GM23338 (cell line): Measurements from ENCODE around the gene UBE3B. TPM values are rescaled to one million over a fixed set of nuclear protein-coding genes. Genes with fewer than 3 reads are reported as not detected.

Experiments
- ATAC-seq: fragments of 200-7000 bp; cut with Tn5 transposase; 3 replicates; pipeline ENCODE4 v1.9.1; 2020
- DNase-seq: peaks from one replicate; pipeline ENCODE4 v3.0.0-alpha.2; 2015; ENCODE audit warnings: low spot score
- H2AFZ ChIP-seq: fragments of 200-600 bp; sonication (generic); 2 replicates; pipeline ENCODE4 v1.8.0; 2016; ENCODE audit warnings: antibody characterized with exemption, mild to moderate bottlenecking, moderate library complexity
- H3F3A ChIP-seq: fragments of 200-600 bp; sonication (generic); replicated peaks from 2 replicates; pipeline ENCODE4 v1.8.0; 2017; ENCODE audit warnings: antibody characterized with exemption, mixed run types, low read depth
- H3K27ac ChIP-seq: fragments of 200-600 bp; sonication (generic); 2 replicates; pipeline ENCODE4 v1.6.1; 2016; ENCODE audit warnings: low read depth
- H3K27me3 ChIP-seq: fragments of 200-600 bp; sonication (generic); 2 replicates; pipeline ENCODE4 v1.8.0; 2016; ENCODE audit warnings: mild to moderate bottlenecking, mixed run types, moderate library complexity; ENCODE audit not compliant: insufficient read depth
- H3K36me3 ChIP-seq: fragments of 200-600 bp; sonication (generic); 2 replicates; pipeline ENCODE4 v1.8.0; 2016; ENCODE audit warnings: mild to moderate bottlenecking; ENCODE audit not compliant: insufficient read depth
- H3K4me1 ChIP-seq: fragments of 200-600 bp; sonication (generic); 2 replicates; pipeline ENCODE4 v1.8.0; 2016; ENCODE audit warnings: mild to moderate bottlenecking, moderate library complexity; ENCODE audit not compliant: insufficient read depth
- H3K4me2 ChIP-seq: fragments of 200-600 bp; sonication (generic); 2 replicates; pipeline ENCODE4 v1.7.1; 2017; ENCODE audit warnings: mixed run types
- H3K4me3 ChIP-seq: fragments of 200-600 bp; sonication (generic); 2 replicates; pipeline ENCODE4 v1.6.1; 2016; ENCODE audit warnings: mixed run types
- H3K79me2 ChIP-seq: fragments of 200-600 bp; sonication (generic); replicated peaks from 2 replicates; pipeline ENCODE4 v1.8.0; 2017; ENCODE audit warnings: mild to moderate bottlenecking; ENCODE audit not compliant: insufficient read depth
- H3K9me2 ChIP-seq: fragments of 200-600 bp; sonication (generic); 2 replicates; pipeline ENCODE4 v1.8.0; 2017; ENCODE audit not compliant: insufficient read depth
- H4K20me1 ChIP-seq: fragments of 200-600 bp; sonication (generic); replicated peaks from 2 replicates; pipeline ENCODE4 v1.8.0; 2017; ENCODE audit warnings: mild to moderate bottlenecking; ENCODE audit not compliant: insufficient read depth
- H3K27ac Mint-ChIP-seq: 2 replicates; pipeline ENCODE4 v1.8.0; 2020; ENCODE audit warnings: inconsistent platforms, mild to moderate bottlenecking, moderate library complexity, mixed read lengths
- H3K27me3 Mint-ChIP-seq: 3 replicates; pipeline ENCODE4 v1.8.0; 2022; ENCODE audit warnings: low read depth, mild to moderate bottlenecking, moderate library complexity, mixed read lengths, inconsistent platforms; ENCODE audit not compliant: insufficient read depth, poor library complexity
- H3K36me3 Mint-ChIP-seq: 3 replicates; pipeline ENCODE4 v1.8.0; 2021; ENCODE audit warnings: low read depth, mild to moderate bottlenecking, inconsistent platforms, moderate library complexity, mixed read lengths
- H3K4me1 Mint-ChIP-seq: 3 replicates; pipeline ENCODE4 v1.8.0; 2020; ENCODE audit warnings: mild to moderate bottlenecking, inconsistent platforms, mixed read lengths
- H3K4me3 Mint-ChIP-seq: 3 replicates; pipeline ENCODE4 v1.8.0; 2021; ENCODE audit warnings: moderate library complexity, mild to moderate bottlenecking, inconsistent platforms, mixed read lengths
- H3K9me3 Mint-ChIP-seq: 3 replicates; pipeline ENCODE4 v1.8.0; 2020; ENCODE audit warnings: moderate library complexity, mild to moderate bottlenecking, inconsistent platforms, mixed read lengths
- STAT1 ChIP-seq: IDR thresholded peaks from one replicate; pipeline ENCODE4 v1.6.1; 2016; ENCODE audit warnings: antibody characterized with exemption; ENCODE audit not compliant: unreplicated experiment
- polyA plus RNA-seq: library from polyadenylated mRNA; unstranded; fragments of >200 nt; fragmentation: Nextera tagmentation; extraction: Ambion mirVana; gene quantifications from 2 replicates; pipeline ENCODE4 v1.2.1, GENCODE V29; 2016
- total RNA-seq: library from RNA; depleted of rRNA; stranded (reverse); fragments of >200 nt; shearing (Covaris generic); gene quantifications from 2 replicates; pipeline ENCODE4 v1.2.3, GENCODE V29; 2014
- TF ChIP-seq, protein P1 (sequence below): fragments of 250-450 bp; sonication (Bioruptor Pico); IDR thresholded peaks from 2 replicates; pipeline ENCODE4 v1.5.0; 2020; ENCODE audit warnings: mild to moderate bottlenecking, moderate library complexity

The UBE3B gene
- total and polyA plus RNA-seq, 2 experiments from 2014 or later: 20.8 TPM

- TF ChIP-seq, protein P1, sequence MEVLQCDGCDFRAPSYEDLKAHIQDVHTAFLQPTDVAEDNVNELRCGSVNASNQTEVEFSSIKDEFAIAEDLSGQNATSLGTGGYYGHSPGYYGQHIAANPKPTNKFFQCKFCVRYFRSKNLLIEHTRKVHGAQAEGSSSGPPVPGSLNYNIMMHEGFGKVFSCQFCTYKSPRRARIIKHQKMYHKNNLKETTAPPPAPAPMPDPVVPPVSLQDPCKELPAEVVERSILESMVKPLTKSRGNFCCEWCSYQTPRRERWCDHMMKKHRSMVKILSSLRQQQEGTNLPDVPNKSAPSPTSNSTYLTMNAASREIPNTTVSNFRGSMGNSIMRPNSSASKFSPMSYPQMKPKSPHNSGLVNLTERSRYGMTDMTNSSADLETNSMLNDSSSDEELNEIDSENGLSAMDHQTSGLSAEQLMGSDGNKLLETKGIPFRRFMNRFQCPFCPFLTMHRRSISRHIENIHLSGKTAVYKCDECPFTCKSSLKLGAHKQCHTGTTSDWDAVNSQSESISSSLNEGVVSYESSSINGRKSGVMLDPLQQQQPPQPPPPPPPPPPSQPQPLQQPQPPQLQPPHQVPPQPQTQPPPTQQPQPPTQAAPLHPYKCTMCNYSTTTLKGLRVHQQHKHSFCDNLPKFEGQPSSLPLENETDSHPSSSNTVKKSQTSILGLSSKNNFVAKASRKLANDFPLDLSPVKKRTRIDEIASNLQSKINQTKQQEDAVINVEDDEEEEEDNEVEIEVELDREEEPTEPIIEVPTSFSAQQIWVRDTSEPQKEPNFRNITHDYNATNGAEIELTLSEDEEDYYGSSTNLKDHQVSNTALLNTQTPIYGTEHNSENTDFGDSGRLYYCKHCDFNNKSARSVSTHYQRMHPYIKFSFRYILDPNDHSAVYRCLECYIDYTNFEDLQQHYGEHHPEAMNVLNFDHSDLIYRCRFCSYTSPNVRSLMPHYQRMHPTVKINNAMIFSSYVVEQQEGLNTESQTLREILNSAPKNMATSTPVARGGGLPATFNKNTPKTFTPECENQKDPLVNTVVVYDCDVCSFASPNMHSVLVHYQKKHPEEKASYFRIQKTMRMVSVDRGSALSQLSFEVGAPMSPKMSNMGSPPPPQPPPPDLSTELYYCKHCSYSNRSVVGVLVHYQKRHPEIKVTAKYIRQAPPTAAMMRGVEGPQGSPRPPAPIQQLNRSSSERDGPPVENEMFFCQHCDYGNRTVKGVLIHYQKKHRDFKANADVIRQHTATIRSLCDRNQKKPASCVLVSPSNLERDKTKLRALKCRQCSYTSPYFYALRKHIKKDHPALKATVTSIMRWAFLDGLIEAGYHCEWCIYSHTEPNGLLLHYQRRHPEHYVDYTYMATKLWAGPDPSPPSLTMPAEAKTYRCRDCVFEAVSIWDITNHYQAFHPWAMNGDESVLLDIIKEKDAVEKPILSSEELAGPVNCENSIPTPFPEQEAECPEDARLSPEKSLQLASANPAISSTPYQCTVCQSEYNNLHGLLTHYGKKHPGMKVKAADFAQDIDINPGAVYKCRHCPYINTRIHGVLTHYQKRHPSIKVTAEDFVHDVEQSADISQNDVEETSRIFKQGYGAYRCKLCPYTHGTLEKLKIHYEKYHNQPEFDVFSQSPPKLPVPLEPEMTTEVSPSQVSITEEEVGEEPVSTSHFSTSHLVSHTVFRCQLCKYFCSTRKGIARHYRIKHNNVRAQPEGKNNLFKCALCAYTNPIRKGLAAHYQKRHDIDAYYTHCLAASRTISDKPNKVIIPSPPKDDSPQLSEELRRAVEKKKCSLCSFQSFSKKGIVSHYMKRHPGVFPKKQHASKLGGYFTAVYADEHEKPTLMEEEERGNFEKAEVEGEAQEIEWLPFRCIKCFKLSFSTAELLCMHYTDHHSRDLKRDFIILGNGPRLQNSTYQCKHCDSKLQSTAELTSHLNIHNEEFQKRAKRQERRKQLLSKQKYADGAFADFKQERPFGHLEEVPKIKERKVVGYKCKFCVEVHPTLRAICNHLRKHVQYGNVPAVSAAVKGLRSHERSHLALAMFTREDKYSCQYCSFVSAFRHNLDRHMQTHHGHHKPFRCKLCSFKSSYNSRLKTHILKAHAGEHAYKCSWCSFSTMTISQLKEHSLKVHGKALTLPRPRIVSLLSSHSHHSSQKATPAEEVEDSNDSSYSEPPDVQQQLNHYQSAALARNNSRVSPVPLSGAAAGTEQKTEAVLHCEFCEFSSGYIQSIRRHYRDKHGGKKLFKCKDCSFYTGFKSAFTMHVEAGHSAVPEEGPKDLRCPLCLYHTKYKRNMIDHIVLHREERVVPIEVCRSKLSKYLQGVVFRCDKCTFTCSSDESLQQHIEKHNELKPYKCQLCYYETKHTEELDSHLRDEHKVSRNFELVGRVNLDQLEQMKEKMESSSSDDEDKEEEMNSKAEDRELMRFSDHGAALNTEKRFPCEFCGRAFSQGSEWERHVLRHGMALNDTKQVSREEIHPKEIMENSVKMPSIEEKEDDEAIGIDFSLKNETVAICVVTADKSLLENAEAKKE (CRISPR knock-in tag): no peak
Measured at GRCh38 chr12:109538191-109538863, 60.9 kb downstream of the UBE3B start (continued).

DNA sequence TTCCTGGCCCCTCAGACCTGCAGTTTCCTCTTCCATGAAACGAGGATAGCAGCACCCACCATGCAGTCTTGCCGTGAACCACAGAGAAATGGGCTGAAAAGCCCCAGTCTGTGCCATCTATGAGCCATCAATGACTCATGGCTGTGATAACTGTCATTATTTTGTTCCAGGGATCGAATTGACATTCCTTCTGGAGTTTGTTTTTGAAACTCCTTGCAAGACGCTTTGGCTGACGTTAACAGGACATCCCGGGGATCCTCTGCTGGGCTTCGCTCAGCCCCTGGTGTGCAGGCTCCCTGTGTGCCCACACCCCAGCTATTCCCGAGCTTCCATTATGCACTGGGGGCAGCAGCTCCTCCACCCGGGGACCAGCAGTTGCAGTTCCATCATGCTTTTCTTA lies 62.1 kb downstream of the UBE3B start:
- no peaks in the 10 kb centered on the region for H3K9me3 Mint-ChIP-seq
- H3K4me1 Mint-ChIP-seq: no peaks in the 10 kb centered on the region
- ATAC-seq (no peak), DNase-seq (no peak)
- H3K36me3 Mint-ChIP-seq: no peaks in the 10 kb centered on the region; the same call in 2 of the 3 replicates
- H3K4me2 ChIP-seq: no peak overlapping the region
- no peak overlapping the region for H3K27ac Mint-ChIP-seq
- no peaks in the 10 kb centered on the region for H3K36me3 ChIP-seq
- no peak overlapping the region for H2AFZ ChIP-seq
- H3F3A ChIP-seq: no peaks in the 10 kb centered on the region
- H3K27me3 Mint-ChIP-seq: peaks cover 19% of the 10 kb centered on the region
- H3K27ac ChIP-seq: no peak overlapping the region
- H3K4me1 ChIP-seq: no peaks in the 10 kb centered on the region
- no peaks in the 10 kb centered on the region for H3K27me3 ChIP-seq
- H4K20me1 ChIP-seq: no peaks in the 10 kb centered on the region
- H3K79me2 ChIP-seq: no peaks in the 10 kb centered on the region
- H3K9me2 ChIP-seq: no peaks in the 10 kb centered on the region
- no peak for TF ChIP-seq STAT1
- no peak overlapping the region for H3K4me3 Mint-ChIP-seq
- H3K4me3 ChIP-seq: no peak overlapping the region
